Measurements from ENCODE around the gene HDAC10. TPM values are rescaled to one million over a fixed set of nuclear protein-coding genes. Genes with fewer than 3 reads are reported as not detected.

Gene HDAC10
- total RNA-seq, 1 donor from 2014 or later = 81.5 TPM

DNA sequence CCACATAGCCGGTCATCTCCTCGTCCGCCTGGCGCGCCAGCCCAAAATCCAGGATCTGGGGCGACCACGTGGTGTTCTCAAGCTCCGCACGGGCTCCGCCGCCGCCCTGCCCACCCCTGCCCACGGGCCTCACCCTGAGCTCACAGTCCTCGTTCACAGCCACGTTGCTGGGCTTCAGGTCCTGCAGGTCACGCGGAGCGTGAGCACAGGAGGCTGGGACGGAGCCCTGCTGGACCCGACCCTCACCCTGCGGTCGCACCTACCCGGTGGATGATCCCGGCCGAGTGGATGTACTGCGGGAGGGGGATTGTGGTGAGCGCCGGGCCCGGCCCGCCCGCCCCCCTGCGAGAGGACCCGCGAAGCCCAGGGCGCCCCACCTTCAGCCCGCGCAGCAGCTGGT is 15.9 kb upstream of the HDAC10 start:
- no peaks in the 10 kb centered on the region for H3K9me3 Mint-ChIP-seq (ENCODE audit: low read depth)
- peaks cover 3% of the 10 kb centered on the region for H3K4me1 Mint-ChIP-seq (ENCODE audit: low read depth)
- H3K4me3 Mint-ChIP-seq (ENCODE audit: low read depth) = no peak overlapping the region
- TF ChIP-seq, protein P1, sequence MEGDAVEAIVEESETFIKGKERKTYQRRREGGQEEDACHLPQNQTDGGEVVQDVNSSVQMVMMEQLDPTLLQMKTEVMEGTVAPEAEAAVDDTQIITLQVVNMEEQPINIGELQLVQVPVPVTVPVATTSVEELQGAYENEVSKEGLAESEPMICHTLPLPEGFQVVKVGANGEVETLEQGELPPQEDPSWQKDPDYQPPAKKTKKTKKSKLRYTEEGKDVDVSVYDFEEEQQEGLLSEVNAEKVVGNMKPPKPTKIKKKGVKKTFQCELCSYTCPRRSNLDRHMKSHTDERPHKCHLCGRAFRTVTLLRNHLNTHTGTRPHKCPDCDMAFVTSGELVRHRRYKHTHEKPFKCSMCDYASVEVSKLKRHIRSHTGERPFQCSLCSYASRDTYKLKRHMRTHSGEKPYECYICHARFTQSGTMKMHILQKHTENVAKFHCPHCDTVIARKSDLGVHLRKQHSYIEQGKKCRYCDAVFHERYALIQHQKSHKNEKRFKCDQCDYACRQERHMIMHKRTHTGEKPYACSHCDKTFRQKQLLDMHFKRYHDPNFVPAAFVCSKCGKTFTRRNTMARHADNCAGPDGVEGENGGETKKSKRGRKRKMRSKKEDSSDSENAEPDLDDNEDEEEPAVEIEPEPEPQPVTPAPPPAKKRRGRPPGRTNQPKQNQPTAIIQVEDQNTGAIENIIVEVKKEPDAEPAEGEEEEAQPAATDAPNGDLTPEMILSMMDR (IDR thresholded peaks at IDR 0.05; ENCODE audit: unreplicated experiment) = no peak
- no peaks in the 10 kb centered on the region for H3K36me3 Mint-ChIP-seq (ENCODE audit: insufficient read depth)
- H3K27me3 Mint-ChIP-seq = peaks cover 37% of the 10 kb centered on the region
- H3K27ac Mint-ChIP-seq = no peak overlapping the region
- DNase-seq (ENCODE audit: low spot score, unreplicated experiment) = no peak

DNA sequence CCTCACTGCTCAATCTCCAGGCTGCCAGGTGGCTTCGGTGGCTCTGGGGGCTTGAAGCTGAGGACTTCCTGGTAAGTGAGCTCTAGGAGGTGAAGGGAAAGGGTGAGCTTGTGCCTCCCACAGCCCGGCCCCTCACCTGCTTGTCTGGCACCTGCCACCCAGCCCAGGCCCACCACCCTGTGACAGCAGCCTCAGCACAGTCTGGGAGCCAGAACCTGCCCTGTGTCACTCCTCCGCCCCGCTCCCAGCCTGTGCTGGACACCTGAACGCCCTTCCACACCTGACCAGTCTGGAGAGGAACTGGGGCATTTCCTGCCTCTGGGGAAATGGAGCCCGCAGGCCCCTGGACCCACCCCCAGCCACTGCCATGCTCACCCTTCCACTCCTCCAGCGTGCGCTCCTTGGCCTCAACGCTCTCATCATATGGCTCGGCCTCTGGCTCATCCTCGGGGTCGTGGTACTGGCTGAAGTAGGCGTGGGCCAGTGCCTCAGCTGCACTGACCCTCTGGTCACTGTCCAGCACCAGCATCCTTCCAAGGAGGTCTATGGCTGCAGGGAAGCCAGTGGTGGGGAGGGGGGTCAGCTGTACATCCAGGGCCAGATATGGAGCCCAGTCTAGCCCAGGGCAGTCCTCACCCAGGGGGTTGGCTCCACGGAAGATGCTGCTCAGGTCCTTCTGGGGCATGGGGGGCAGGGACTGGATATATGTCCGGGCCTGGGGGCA is 14.0 kb upstream of the HDAC10 start:
- DNase-seq (ENCODE audit: low spot score, unreplicated experiment) = no peak
- H3K4me1 Mint-ChIP-seq (ENCODE audit: low read depth) = peaks cover 3% of the 10 kb centered on the region
- H3K27ac Mint-ChIP-seq = no peak overlapping the region
- no peaks in the 10 kb centered on the region for H3K36me3 Mint-ChIP-seq (ENCODE audit: insufficient read depth)
- H3K4me3 Mint-ChIP-seq (ENCODE audit: low read depth) = no peak overlapping the region
- TF ChIP-seq, protein P1 (IDR thresholded peaks at IDR 0.05; ENCODE audit: unreplicated experiment) = no peak
- no peaks in the 10 kb centered on the region for H3K9me3 Mint-ChIP-seq (ENCODE audit: low read depth)
- H3K27me3 Mint-ChIP-seq = peaks cover 34% of the 10 kb centered on the region

DNA sequence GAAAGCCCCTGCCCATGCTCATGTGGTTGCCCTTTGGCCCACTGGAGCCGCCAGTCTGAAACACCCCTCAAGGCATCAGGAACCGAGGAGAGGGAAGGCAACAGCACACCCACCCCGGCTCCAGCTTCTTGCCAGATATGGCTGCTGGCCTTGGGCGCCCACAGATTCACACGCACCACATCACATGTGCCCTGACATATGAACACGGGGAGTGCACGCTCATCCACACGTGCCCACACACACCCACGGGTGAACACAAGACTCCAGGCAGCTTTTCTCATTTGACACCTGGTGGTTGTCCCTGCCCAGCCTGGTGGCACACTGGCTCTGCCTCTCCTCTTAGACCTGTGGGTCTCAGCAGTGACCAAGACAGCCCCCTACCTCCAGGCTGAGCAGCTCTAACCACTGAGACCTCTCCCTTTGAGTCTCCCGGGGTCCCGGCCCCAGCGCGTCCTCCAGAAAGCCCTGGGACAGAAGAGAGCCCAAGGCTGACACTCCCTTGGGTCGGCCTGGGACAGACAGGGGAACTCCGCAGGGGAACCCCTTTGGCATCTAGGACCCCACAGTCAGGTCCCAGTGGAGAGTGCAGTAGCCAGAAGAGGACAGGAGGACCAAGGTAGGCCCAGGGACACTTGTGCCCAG is 13.2 kb upstream of the HDAC10 start:
- peaks cover 29% of the 10 kb centered on the region for H3K27me3 Mint-ChIP-seq
- no peaks in the 10 kb centered on the region for H3K36me3 Mint-ChIP-seq (ENCODE audit: insufficient read depth)
- no peak for DNase-seq (ENCODE audit: low spot score, unreplicated experiment)
- no peak overlapping the region for H3K4me3 Mint-ChIP-seq (ENCODE audit: low read depth)
- H3K9me3 Mint-ChIP-seq (ENCODE audit: low read depth) = no peaks in the 10 kb centered on the region
- no peak overlapping the region for H3K27ac Mint-ChIP-seq
- H3K4me1 Mint-ChIP-seq (ENCODE audit: low read depth) = peaks cover 3% of the 10 kb centered on the region
- TF ChIP-seq, protein P1 (IDR thresholded peaks at IDR 0.05; ENCODE audit: unreplicated experiment) = no peak

DNA sequence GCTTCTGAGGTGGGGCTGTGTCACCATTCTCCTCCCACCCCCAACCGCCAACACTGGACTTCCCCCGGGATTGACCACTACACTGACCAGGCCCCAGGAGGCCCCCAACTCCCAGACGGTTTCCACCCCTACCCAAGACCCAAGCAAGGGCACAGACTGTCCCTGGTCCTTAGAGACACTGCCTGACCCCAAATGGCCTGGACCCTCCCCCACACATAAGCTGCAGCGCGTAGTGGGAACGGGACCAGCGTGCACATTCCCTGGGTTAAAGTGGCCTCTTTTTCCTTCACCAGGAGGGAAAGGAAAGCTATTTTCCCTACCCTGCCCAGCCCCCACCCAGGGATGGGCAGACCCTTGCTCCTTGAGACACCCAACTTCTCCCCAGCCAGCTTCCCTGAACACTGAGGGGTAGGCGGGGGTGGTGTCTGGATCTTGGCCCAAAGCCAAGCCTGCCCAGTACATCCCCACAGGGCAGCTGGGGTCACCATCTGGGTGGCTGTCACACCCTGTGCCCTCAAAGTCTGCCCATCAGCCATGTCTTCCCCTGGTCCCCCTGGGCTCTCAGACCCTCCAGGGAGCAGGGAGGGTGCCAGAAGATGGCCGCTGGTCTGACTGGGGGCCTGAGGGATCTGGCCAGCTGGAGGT is 12.0 kb upstream of the HDAC10 start:
- Mint-ChIP-seq H3K4me3 (ENCODE audit: low read depth) (peak overlapping the region; percentile 24), H3K9me3 (ENCODE audit: low read depth) (no peaks in the 10 kb centered on the region), H3K36me3 (ENCODE audit: insufficient read depth) (no peaks in the 10 kb centered on the region), H3K27ac (no peak overlapping the region), H3K27me3 (peaks cover 19% of the 10 kb centered on the region), H3K4me1 (ENCODE audit: low read depth) (peaks cover 3% of the 10 kb centered on the region)
- TF ChIP-seq, protein P1 (IDR thresholded peaks at IDR 0.05; ENCODE audit: unreplicated experiment) = no peak
- no peak for DNase-seq (ENCODE audit: low spot score, unreplicated experiment)

DNA sequence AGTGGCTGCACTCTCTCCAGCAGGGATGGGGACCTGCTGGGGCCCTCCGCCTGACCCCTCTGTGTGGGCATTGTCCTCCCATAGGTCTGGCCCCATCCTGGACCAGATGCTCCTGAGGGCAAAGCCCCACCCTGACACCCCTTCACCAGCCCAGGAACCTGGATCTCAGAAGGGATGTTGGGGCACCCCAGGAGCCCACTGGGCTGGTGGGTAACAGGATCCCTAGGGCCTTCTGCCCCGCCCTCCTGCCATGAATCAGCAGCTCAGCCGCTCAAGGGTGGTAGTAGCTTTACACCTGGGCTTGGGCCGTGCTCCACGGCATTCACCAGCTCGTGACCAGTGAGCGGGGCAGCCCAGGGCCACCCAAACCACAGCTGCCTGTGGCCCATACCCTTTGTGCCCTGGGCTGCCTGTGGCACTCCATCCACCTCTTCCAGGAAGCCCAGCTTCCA is 11.4 kb upstream of the HDAC10 start:
- no peaks in the 10 kb centered on the region for H3K36me3 Mint-ChIP-seq (ENCODE audit: insufficient read depth)
- TF ChIP-seq, protein P1 (IDR thresholded peaks at IDR 0.05; ENCODE audit: unreplicated experiment) = no peak
- peaks cover 3% of the 10 kb centered on the region for H3K4me1 Mint-ChIP-seq (ENCODE audit: low read depth)
- peak overlapping the region; percentile 72 for H3K4me3 Mint-ChIP-seq (ENCODE audit: low read depth)
- no peak for DNase-seq (ENCODE audit: low spot score, unreplicated experiment)
- peak overlapping the region; percentile 16 for H3K27ac Mint-ChIP-seq
- H3K27me3 Mint-ChIP-seq = peaks cover 17% of the 10 kb centered on the region
- H3K9me3 Mint-ChIP-seq (ENCODE audit: low read depth) = no peaks in the 10 kb centered on the region
